HEK293T (cell line): ENCODE results near the gene KBTBD4.

Experiments
- ARNT ChIP-seq: fragments of 450-650 bp; IDR thresholded peaks from 2 replicates; pipeline ENCODE4 v1.6.1; 2017; ENCODE audit warnings: mild to moderate bottlenecking
- BHLHE40 ChIP-seq: fragments of 450-650 bp; IDR thresholded peaks from 2 replicates; pipeline ENCODE4 v1.6.1; 2016; ENCODE audit warnings: mild to moderate bottlenecking, moderate library complexity, borderline replicate concordance
- ELF4 ChIP-seq: fragments of 450-650 bp; IDR thresholded peaks from 2 replicates; pipeline ENCODE4 v1.6.1; 2017; ENCODE audit warnings: antibody characterized with exemption
- FOXA1 ChIP-seq: fragments of 450-650 bp; IDR thresholded peaks from 2 replicates; pipeline ENCODE4 v1.6.1; 2016; ENCODE audit warnings: mild to moderate bottlenecking
- FOXK2 ChIP-seq: fragments of 450-650 bp; IDR thresholded peaks from 2 replicates; pipeline ENCODE4 v1.6.1; 2016; ENCODE audit warnings: mild to moderate bottlenecking
- FOXM1 ChIP-seq: fragments of 450-650 bp; IDR thresholded peaks from 2 replicates; pipeline ENCODE4 v1.6.1; 2017; ENCODE audit warnings: mild to moderate bottlenecking, borderline replicate concordance
- HDGF ChIP-seq: fragments of 450-650 bp; IDR thresholded peaks from 2 replicates; pipeline ENCODE4 v1.6.1; 2017; ENCODE audit warnings: antibody characterized with exemption, borderline replicate concordance
- L3MBTL2 ChIP-seq: fragments of 450-650 bp; conservative IDR thresholded peaks from 2 replicates; pipeline ENCODE4 v1.6.1; 2016; ENCODE audit warnings: mild to moderate bottlenecking
- LEF1 ChIP-seq: fragments of 450-650 bp; IDR thresholded peaks from 2 replicates; pipeline ENCODE4 v1.6.1; 2017; ENCODE audit warnings: mild to moderate bottlenecking, borderline replicate concordance
- NFRKB ChIP-seq: fragments of 450-650 bp; IDR thresholded peaks from 2 replicates; pipeline ENCODE4 v1.6.1; 2016; ENCODE audit warnings: mild to moderate bottlenecking, moderate library complexity
- PKNOX1 ChIP-seq: fragments of 450-650 bp; IDR thresholded peaks from 2 replicates; pipeline ENCODE4 v1.6.1; 2016
- SP1 ChIP-seq: fragments of 450-650 bp; IDR thresholded peaks from 2 replicates; pipeline ENCODE4 v1.6.1; 2017
- SUZ12 ChIP-seq: fragments of 450-650 bp; IDR thresholded peaks from 2 replicates; pipeline ENCODE4 v1.6.1; 2016; ENCODE audit warnings: mild to moderate bottlenecking
- TARDBP ChIP-seq: fragments of 450-650 bp; IDR thresholded peaks from 2 replicates; pipeline ENCODE4 v1.6.1; 2016

DNA sequence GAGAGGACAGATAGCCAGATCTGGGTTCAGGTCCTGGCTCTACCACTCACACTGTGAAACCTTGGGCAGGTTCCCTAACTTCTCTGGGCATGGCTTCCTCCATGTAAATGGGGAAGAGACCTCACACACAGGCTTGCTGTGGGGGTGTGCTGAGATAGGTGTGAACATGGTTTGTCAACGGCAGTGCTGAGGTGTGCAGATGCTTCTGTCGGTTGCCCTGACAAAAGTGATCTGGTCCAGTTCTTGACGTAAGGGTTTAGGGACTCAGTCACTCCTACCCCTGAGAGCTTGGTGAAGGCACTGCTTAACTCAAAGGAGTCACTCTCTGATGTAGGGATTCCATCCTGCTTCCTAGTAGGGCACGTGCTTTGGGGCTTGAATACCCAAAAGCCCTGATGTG is 13.5 kb upstream of the KBTBD4 start:
- TF ChIP-seq BHLHE40 (no peak), PKNOX1 (no peak), FOXM1 (no peak), FOXK2 (no peak), SP1 (no peak), TARDBP (no peak), SUZ12 (no peak), HDGF (no peak), LEF1 (no peak), ARNT (no peak), L3MBTL2 (no peak), ELF4 (no peak), FOXA1 (no peak), NFRKB (no peak)
